NCI-H2196 (cell line): Measurements from ENCODE around the gene ANTKMT.

Experiments
- DNase-seq: peaks from one replicate; lab custom pipeline; 2025; ENCODE audit not compliant: unreplicated experiment; lab: John Stamatoyannopoulos, UW

ANTKMT gene

GRCh38 chr16:712740-713250 lies 8.2 kb upstream of the ANTKMT start:
- DNase-seq = peak; percentile 62

- DNase-seq = no peak
These were observed 6.9 kb upstream of the ANTKMT start for GRCh38 chr16:714079-714478.

DNA sequence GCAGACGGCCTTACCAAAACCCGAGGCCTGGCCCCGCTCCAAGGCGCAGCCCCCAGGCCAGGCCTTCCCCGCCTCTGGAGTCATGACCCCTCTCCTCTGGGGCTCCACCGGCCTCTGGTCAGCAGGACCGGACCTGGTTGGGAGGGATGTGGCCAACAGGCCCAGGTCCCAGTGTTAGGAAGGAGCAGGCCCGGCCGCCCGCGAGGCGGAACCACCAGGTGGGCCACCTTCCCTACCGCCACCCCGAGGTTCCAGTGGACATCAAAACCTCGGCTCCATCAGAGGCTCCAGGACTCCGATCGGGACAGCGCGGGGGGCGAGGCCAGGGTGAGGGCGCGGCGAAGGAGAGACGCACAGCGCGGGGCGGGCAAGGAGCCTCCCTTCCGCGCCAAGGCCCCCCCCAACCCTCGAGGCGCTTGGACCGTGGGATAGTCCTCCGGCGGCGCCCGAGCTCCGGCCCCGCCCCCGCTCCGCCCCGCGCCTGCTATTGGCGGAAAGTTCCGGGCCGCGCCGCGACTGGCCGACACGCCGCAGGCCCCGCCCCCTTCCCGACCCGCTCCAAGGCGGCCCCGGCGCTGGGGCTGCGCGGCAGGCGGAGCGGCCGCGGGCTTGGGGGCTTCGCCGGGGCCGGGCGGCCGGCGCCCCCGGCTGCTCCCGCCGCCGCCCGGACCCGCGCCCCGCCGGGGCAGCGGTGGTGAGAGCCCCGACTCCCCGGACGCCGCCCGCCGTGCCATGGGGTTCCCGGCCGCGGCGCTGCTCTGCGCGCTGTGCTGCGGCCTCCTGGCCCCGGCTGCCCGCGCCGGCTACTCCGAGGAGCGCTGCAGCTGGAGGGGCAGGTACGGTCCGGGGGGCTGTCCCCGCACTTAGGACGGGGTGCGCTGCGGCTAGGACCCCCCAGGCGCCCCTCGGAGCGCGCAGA lies 6.1 kb upstream of the ANTKMT start, which contains the start of gene METRN:
Gene METRN (plus strand): TSS at position 561 of the 919 bp plus-strand sequence. CDS start 172 bp downstream, at position 733.
- DNase-seq = peak; percentile 94

GRCh38 chr16:715477-716199 lies 5.3 kb upstream of the ANTKMT start:
- peak; percentile 38 for DNase-seq

- peak; percentile 82 for DNase-seq
These were observed 4.8 kb upstream of the ANTKMT start for GRCh38 chr16:716200-716568.

GRCh38 chr16:716768-717325 lies 4.1 kb upstream of the ANTKMT start:
- no peak for DNase-seq

DNA sequence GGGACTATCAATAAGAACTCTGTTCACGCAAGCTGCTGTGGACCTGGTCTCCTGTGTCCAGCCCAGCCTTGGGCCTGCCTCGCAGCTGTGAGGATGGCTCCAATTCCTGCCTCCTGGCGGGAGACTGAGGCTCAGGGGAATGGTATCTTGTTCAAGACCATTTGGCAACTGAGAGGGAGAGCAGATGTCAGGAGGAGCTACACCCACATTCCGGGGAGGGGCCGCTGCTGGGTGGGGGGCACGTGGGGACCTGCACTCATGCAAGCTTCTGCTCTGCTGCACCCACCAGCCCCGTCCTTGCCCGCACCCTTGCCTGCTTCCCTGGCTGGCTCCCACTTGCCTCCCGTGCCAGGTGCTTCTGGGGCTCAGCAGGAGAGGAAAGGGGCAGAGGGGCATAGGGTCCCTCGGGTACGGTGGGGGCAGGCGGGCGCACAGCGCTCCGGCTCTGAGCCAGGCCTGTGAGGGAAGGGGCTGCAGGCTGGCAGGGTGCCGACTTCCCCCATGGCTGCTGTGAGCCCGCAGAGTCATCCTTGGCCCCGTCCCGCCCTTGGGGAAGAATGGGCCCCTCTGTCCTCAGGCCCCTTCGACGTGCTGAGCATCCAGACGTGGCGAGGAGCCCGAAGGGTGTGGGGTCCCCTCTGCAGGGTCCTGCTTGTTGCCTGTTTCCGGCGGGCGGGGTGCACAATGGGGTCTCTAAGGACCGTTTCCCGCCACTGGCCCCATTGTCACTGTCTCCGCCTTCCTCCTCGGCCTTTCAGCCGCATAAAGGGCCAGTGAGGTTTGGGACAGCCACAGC lies 3.3 kb upstream of the ANTKMT start:
- no peak for DNase-seq

DNA sequence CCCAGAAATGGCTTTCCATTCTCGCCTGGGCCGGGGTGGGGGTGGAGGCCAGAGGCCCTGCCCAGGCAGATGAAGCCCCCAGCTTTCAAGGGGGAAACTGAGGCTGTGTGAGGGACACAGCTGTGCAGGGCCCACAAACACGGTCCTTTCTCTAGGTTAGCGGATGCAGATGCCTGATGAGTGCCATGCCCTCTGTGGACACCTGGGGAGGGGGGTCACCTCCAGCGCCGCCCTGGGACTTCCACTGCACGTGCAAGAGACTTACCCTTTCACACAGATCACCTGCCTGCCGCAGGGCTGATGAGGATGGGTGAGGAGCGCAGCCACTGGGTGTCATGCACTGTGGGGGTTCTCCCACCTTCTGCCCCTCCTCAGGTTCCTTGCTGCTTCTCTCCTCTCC lies 2.6 kb upstream of the ANTKMT start:
- DNase-seq = no peak

DNA sequence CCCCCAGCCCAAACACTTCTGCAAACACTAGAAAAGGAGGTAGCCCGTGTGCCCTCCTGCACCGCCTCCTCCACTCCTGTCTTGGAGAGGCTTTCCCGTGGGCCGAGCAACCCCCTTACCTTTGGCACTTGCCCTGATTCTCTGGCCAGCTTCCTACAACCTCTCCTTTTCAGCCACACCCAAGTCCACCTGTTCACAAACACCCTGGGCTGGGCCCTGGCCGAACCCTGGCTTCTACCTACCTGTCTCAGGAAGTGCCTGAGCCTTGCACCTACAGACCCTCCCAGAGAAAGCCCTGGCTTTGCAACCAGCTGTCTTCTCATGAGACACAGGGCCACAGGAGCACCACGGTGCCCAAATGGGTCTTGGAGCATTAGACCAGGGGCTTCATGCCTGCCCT lies 2.0 kb upstream of the ANTKMT start:
- DNase-seq = no peak

DNA sequence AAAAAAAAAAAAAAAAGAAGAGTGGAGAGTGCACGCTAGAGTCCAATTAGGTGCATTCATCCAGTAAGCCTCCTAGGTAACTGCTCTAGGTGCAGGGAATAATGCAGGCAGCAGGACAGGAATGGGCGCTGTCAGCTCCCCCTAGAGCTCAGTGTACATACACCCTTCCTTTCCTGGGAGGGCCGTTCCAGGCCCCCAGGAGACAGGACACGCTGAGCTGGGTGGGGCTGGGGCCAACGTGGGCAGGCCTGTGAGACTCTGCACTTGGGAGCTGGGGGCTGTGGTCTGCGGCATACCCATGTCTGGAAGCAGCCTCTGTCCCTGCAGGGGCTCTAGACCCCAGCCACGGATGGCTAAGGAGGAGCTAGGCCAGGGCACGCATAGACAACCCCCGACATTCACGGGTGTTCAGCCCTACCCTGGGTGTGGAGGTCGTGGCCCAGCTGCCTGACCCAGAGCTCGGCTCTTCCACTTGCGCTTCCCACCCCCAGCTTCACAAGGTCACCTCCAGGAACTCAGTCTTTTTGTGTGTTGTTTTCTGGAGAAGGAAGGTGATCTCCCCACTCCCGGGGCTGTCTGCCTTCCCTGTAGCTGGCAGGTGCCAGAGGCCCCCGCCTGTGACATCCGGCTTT lies 1.0 kb upstream of the ANTKMT start:
- peak; percentile 33 for DNase-seq

GRCh38 chr16:720447-720989 lies 428 bp upstream of the ANTKMT start:
- peak; percentile 75 for DNase-seq

DNA sequence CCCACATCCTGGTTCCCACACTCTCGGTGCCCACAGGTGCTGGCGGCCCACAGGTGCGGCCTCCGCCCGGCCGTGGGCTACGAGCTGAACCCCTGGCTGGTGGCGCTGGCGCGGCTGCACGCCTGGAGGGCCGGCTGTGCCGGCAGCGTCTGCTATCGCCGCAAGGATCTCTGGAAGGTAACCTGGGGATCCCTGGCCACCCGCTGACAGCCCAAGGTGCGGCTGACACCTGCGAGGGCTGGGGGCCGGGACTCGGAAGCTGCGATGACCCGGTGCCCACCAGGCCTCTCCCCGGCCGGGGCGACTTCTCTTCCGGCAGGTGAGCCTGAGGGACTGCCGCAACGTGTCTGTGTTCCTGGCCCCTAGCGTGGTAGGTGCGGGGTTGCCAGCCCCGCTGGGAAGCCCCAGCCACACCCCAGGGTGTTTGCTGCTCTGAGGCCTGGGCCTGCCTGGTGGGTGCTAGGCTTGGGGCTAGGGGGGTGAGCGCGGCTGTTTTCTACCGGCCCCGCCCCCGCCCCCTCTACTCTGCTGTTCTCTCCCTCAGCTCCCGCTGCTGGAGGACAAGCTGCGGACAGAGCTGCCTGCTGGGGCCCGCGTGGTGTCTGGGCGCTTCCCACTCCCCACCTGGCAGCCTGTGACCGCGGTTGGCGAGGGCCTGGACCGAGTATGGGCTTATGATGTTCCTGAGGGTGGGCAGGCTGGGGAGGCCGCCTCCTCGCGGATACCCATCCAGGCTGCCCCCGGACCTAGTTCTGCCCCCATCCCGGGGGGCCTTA lies 1.0 kb downstream of the ANTKMT start:
- no peak for DNase-seq

DNA sequence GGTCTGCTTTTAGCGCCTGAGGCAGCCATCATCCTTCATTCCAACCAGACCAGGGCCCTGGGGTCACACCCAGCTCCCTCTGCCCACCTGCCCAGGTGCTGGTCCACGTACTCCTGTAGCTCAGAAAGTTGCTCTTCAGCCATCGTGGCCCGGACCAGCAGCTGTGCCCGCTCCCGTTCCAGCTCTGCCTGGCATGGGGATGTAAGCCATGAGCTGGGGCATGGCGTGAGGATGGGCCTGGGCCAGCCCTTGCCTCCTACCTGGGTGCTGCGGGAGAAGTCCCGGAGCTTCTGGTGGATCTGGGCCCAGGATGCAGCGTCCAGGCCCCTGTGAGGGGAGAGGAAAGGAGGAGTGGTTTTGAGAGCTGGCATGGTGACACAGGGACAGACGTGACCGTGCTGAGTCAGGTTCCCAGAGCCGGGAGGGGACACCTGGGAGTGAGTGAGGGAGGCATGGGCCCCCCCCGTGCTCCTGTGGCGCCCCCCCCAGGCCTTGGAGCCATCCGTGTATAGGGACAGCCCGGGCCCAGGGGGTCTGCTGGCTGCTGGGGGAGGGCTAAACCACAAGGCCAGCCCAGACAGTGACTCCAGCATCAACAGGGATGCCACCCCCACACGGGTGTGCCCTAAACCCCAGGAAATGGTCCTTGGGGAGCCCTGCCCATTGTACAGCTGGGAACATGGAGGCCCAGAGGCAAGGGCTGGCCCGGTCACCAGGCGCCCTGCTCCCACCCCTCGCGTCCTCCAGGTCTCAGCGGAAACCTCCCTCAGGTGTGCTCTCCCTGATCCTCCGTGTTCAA lies 2.1 kb downstream of the ANTKMT start:
- no peak for DNase-seq

DNA sequence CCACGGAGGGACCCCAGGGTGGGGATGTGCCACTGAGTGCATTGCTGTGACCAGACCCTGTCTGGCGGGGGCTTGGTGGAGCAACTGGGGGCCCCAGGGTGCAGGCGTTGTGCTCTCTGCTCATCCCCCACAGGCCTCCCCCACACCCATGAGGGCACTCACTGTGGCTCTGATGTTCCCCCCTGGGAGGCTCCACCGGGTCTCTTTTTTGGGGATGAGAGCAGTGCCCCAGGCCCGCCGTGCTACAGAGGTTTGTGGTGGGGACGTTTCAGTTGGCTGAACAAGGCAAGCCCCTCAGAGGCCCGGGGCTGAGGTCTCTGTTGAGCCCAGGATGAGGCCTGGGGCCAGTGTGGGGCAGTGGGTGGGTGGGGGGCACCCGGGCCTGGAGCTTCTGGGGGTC lies 2.7 kb downstream of the ANTKMT start:
- DNase-seq = no peak

DNA sequence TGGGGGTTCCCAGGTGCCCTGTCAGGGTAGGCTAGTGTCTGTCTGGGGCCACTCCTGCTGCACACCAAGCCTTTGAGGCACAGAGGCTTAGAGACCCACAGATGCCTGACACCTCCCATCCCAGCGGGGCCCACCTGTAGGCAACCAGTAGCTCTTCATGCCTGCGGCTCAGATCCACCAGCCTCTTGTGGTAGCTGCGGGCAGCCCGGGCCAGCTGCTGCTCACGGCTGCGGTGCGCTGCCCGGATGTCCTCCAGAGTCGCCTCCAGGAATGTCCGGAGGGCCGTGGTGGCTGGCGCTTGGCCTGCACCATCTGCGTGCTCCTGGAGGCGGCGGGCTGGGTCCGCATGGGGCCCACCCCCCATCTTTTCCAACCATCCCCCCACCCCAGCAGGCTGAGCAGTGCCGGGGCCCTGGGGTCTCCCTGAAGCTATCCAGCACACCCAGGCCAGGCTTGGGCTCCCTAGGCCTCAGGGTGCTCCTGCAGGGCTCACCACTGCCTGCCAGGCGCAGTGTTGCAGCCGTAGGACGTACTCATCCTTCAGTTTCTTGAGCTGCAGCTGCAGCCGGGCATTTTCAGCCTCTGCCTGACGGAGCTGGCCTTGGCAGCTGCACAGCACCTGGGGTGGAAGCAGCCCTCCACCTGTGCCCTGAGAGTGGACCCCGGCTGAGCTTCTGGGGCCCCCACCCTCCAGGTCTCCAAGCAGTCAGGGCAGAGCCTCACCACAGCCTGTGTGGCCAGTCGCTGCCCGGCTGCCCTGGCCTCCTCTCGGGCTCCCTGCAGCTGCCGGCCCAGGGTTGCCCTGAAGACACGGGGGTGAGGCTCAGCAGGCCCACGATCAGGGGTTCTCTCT lies 3.5 kb downstream of the ANTKMT start:
- DNase-seq = no peak

DNA sequence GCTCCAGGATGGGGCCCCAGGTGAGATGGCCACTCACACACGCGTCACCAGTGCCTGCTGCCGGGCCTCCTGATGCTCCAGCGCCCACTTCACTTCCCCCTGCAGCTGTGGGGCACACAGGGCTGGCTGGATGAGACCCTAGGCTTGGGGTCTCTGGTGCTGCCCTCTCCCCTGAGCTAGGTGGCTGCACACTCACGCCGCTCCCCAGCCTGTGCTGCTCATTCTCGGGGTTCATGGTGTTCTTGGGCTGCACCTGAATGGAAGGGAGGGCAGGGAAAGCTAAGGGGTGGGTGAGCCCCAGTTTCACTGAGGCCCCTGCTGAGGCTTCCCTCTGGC lies 4.1 kb downstream of the ANTKMT start:
- DNase-seq = no peak

DNA sequence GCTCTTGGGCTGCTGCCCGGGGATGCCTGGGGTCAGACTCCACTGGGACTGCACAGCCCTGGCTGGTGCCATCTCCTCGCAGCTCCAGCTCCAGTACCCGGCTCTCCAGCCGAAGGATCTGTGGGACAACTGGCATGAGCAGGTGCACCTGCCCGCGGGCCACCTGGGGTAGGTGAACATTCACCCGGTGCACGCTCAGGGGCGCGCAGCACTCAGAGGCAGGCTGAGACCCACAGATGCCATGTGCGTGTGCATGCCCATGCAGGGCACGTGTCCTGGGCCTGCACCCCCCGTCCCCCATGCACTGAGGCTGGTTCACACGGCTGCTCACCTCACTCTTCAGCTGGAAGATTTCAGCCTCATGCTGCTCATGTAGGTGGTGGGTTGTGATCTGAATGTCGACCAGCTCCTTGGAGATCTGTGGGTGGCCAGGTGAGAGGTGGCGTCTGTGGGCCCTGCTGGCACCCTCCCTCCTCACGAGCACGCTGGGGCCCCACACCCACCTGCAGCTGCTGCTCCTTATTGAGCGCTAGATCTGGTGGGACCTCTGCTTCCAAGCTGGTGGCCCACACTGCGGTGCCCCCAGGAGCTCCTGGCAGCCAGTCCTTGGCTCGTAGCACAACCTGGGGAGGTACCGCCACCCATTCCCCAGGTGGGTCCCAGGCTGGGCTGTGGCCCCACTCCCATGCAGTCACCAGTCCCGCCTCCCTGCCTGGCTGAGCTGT lies 4.7 kb downstream of the ANTKMT start:
- no peak for DNase-seq
